Common myeloid progenitor, CD34-positive (primary cell): ENCODE data around the gene PTBP1.

ENCODE experiments used
- CTCF ChIA-PET: fragments of 350-600 bp; sonication (Branson Sonifier 250); formaldehyde crosslinking; loops from one replicate; lab custom pipeline; 2021; ENCODE audit warnings: antibody characterized with exemption; lab: Charles Lee
- POLR2A ChIA-PET: fragments of 350-600 bp; sonication (Branson Sonifier 250); formaldehyde crosslinking; loops from one replicate; lab custom pipeline; 2021; ENCODE audit warnings: antibody characterized with exemption; lab: Charles Lee
- DNase-seq, 3 donors: peaks; one replicate each; pipeline versions ENCODE4 v3.0.0 to v3.0.0-alpha.2; 2013
- H3K27ac ChIP-seq, 2 experiments: 1 replicate in 1 of 2; 2 replicates in 1 of 2; pipeline ENCODE4 v1.7.0; 2013; ENCODE audit warnings: inconsistent platforms in 2 of 2, low read length in 2 of 2, mild to moderate bottlenecking in 2 of 2, low read depth in 1 of 2, moderate library complexity in 1 of 2; ENCODE audit not compliant: severe bottlenecking in 2 of 2, insufficient read depth in 1 of 2, poor library complexity in 1 of 2
- H3K27me3 ChIP-seq, 5 experiments: replicated peaks in 2 of 5; 1 replicate in 3 of 5; 2 replicates in 2 of 5; pipeline versions ENCODE4 v1.6.1 to v1.7.0; 2013; ENCODE audit warnings: low read length in 4 of 5, mild to moderate bottlenecking in 2 of 5, moderate library complexity in 2 of 5, inconsistent platforms in 1 of 5; ENCODE audit not compliant: insufficient read depth in 5 of 5, control insufficient read depth in 4 of 5
- H3K36me3 ChIP-seq, 4 experiments: 1 replicate in 2 of 4; 2 replicates in 2 of 4; pipeline versions ENCODE4 v1.6.1 to v1.7.0; 2013; ENCODE audit warnings: low read length in 3 of 4, control low read depth in 1 of 4, mild to moderate bottlenecking in 1 of 4; ENCODE audit not compliant: control insufficient read depth in 4 of 4, insufficient read depth in 4 of 4
- H3K4me1 ChIP-seq, 4 experiments: 1 replicate in 3 of 4; 2 replicates in 1 of 4; pipeline versions ENCODE4 v1.6.1 to v1.7.1; 2013; ENCODE audit warnings: low read length in 3 of 4, mild to moderate bottlenecking in 3 of 4, control low read depth in 1 of 4, inconsistent platforms in 1 of 4, moderate library complexity in 1 of 4; ENCODE audit not compliant: control insufficient read depth in 4 of 4, insufficient read depth in 4 of 4; ENCODE audit errors: control extremely low read depth in 1 of 4
- H3K4me3 ChIP-seq, 7 experiments: 1 replicate in 4 of 7; 2 replicates in 3 of 7; pipeline versions ENCODE4 v1.5.1 to v1.7.0; 2013; ENCODE audit warnings: mild to moderate bottlenecking in 7 of 7, low read length in 6 of 7, moderate library complexity in 6 of 7, inconsistent platforms in 2 of 7, low read depth in 2 of 7, control low read depth in 1 of 7; ENCODE audit not compliant: insufficient read depth in 4 of 7, control insufficient read depth in 1 of 7; ENCODE audit errors: extremely low read depth in 1 of 7
- H3K9me3 ChIP-seq, 5 experiments: 1 replicate in 4 of 5; 2 replicates in 1 of 5; pipeline versions ENCODE4 v1.6.1 to v1.7.1; 2013; ENCODE audit warnings: low read length in 4 of 5, mild to moderate bottlenecking in 2 of 5, inconsistent platforms in 1 of 5, low read depth in 1 of 5, moderate library complexity in 1 of 5; ENCODE audit not compliant: control insufficient read depth in 4 of 5, insufficient read depth in 2 of 5; ENCODE audit errors: control extremely low read depth in 1 of 5
- WGBS: methylation state at CpG from one replicate; pipeline ENCODE4 v1.1.5; 2013; ENCODE audit not compliant: insufficient coverage; 5-methylcytosine and 5-hydroxymethylcytosine counted together

The PTBP1 gene

GRCh38 chr19:772063-772462, 25.2 kb upstream of the PTBP1 start:
- no peaks in the 10 kb centered on the region for H3K27me3 ChIP-seq
- no peaks in the 10 kb centered on the region for H3K4me1 ChIP-seq
- H3K36me3 ChIP-seq, result no peaks in the 10 kb centered on the region
- DNase-seq, result peak in 1 of 3 donors; percentile 13
- H3K4me3 ChIP-seq, result no peak overlapping the region
- POLR2A ChIA-PET, result interaction anchor here (0.6 kb wide), 1 partner anchor 706 kb away, joined by 3 read pairs; no protein-coding TSS in a partner anchor
- H3K27ac ChIP-seq, result no peak overlapping the region
- H3K9me3 ChIP-seq, result no peaks in the 10 kb centered on the region
- CTCF ChIA-PET, result interaction anchor here (0.9 to 1.5 kb wide), 3 partner anchors 29 to 149 kb away, joined by 3 to 4 read pairs (median 3); no protein-coding TSS in a partner anchor
- WGBS, result 92% methylated on average over 4 of the region's 5 CpGs

- no peaks in the 10 kb centered on the region for H3K4me1 ChIP-seq
- no peak overlapping the region for H3K4me3 ChIP-seq
- CTCF ChIA-PET, result interaction anchor here (0.9 to 2.0 kb wide), 5 partner anchors 8 to 209 kb away, joined by 3 to 5 read pairs (median 3); no protein-coding TSS in a partner anchor
- no peaks in the 10 kb centered on the region for H3K36me3 ChIP-seq
- WGBS, result 86% methylated on average over 17 of the region's 18 CpGs
- POLR2A ChIA-PET, result interaction anchor here (0.6 kb wide), 1 partner anchor 14 kb away, joined by 3 read pairs; no protein-coding TSS in a partner anchor
- H3K27ac ChIP-seq, result no peak overlapping the region
- DNase-seq, result no peak
- H3K9me3 ChIP-seq, result no peaks in the 10 kb centered on the region
- no peaks in the 10 kb centered on the region for H3K27me3 ChIP-seq
Observed at GRCh38 chr19:772730-773436, 24.4 kb upstream of the PTBP1 start.

DNA sequence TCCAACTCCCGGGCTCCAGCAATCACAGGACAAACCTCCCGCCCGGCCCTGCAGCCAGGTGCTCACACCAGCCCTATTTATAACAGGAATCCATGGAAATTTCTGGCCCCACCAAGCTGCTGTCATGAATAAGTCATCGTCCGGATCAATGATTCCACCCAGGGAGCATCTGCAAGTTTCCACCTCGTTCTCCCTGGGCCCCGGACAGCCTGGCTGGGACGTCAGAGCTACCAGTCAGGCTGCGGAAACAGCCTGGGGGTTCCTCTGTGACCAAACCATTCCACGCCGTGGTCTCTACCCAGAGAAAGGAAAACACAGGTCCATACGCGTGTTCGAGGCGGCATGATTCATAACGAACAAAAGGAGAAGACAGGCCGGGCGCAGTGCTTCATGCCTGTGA, 20.7 kb upstream of the PTBP1 start:
- Histone ChIP-seq H3K4me3 (no peak overlapping the region), H3K27ac (no peak overlapping the region), H3K27me3 (peaks cover 0 to 2% (median 0%) of the 10 kb centered on the region in 5 experiments), H3K9me3 (no peaks in the 10 kb centered on the region), H3K4me1 (no peaks in the 10 kb centered on the region), H3K36me3 (no peaks in the 10 kb centered on the region)
- DNase-seq, result no peak
- POLR2A ChIA-PET, result no interaction called here
- CTCF ChIA-PET, result no interaction called here
- WGBS, result 97% methylated on average over 18 of the region's 18 CpGs

DNA sequence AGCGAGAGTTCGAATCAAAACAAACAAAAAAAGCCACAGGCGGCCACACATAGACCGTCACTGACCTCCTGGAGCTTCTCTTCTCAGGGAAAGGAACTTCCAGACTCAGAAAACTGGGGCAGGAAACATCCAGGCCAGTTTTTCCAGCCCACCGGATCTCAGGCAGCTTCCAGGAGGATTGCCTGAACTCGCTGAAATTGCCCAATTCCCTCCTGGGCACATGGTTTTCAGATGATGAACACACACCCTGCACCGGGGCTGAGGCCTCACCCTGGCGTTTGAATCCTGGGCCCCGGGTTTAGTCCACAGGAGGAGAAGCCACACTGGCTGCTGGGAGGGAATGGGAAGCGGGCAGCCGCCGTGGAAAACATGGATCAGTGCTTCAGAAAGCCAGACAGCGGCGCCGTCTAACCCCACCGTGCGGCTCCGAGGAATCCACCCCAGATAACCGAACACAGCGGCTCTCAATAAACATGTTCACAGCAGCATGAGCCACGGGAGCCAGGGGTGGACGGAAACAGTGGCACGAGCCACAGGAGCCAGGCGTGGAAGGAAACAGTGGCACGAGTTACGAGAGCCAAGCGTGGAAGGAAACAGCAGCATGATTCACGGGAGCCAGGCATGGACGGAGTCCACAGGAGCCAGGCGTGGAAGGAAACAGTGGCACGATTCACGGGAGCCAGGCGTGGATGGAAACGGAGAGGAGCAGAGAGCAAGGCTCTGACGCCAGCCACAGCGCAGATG, 18.2 kb upstream of the PTBP1 start:
- ChIA-PET CTCF (no interaction called here), POLR2A (no interaction called here)
- Histone ChIP-seq H3K36me3 (no peaks in the 10 kb centered on the region), H3K9me3 (no peaks in the 10 kb centered on the region), H3K27me3 (peaks cover 0 to 2% (median 0%) of the 10 kb centered on the region in 5 experiments), H3K27ac (no peak overlapping the region), H3K4me3 (no peak overlapping the region), H3K4me1 (no peaks in the 10 kb centered on the region)
- DNase-seq, result no peak
- 88% methylated on average over 36 of the region's 36 CpGs for WGBS

- H3K4me3 ChIP-seq, result no peak overlapping the region
- POLR2A ChIA-PET, result no interaction called here
- H3K27me3 ChIP-seq, result peaks cover 0 to 2% (median 0%) of the 10 kb centered on the region in 5 experiments
- H3K36me3 ChIP-seq, result no peaks in the 10 kb centered on the region
- WGBS, result 99% methylated on average over 15 of the region's 15 CpGs
- CTCF ChIA-PET, result no interaction called here
- no peak overlapping the region for H3K27ac ChIP-seq
- DNase-seq, result no peak
- no peaks in the 10 kb centered on the region for H3K4me1 ChIP-seq
- no peaks in the 10 kb centered on the region for H3K9me3 ChIP-seq
Observed at GRCh38 chr19:780935-781334, 16.3 kb upstream of the PTBP1 start.

GRCh38 chr19:781800-782184, 15.5 kb upstream of the PTBP1 start:
- POLR2A ChIA-PET, result interaction anchor here (0.6 kb wide), 1 partner anchor 97 kb away, joined by 4 read pairs; no protein-coding TSS in a partner anchor
- Histone ChIP-seq H3K27me3 (peaks cover 0 to 2% (median 0%) of the 10 kb centered on the region in 5 experiments), H3K4me1 (no peaks in the 10 kb centered on the region), H3K9me3 (no peaks in the 10 kb centered on the region), H3K27ac (no peak overlapping the region), H3K36me3 (no peaks in the 10 kb centered on the region), H3K4me3 (no peak overlapping the region)
- CTCF ChIA-PET, result interaction anchor here (0.6 kb wide), 1 partner anchor 39 kb away, joined by 4 read pairs; no protein-coding TSS in a partner anchor
- DNase-seq, result no peak
- WGBS, result 100% methylated on average over 15 of the region's 19 CpGs
